ENCODE data around the gene MAML3.

The MAML3 gene

GRCh38 chr4:139876337-139876941 lies 277.5 kb downstream of the MAML3 start:
- H3K36me3 ChIP-seq (ENCODE audit: control insufficient read depth in 1 of 2, insufficient read depth in 2 of 2, low read depth in 1 of 2, low read length in 2 of 2): no peaks in the 10 kb centered on the region
- H3K4me3 ChIP-seq (ENCODE audit: insufficient read depth in 1 of 2, low read depth in 1 of 2, low read length in 2 of 2): no peak overlapping the region
- H2AK5ac ChIP-seq (ENCODE audit: low read length, severe bottlenecking): no peak overlapping the region
- H3K18ac ChIP-seq (ENCODE audit: low read depth in 1 of 2, low read length in 2 of 2): peak overlapping the region in 1 of 2 experiments; percentile 73
- H3K14ac ChIP-seq (ENCODE audit: low read length in 2 of 2): peak overlapping the region in 1 of 2 experiments; percentile 91
- no peak overlapping the region for H3K9ac ChIP-seq (ENCODE audit: low read length)
- no peak overlapping the region for H3K4ac ChIP-seq (ENCODE audit: low read depth in 1 of 2, low read length in 2 of 2)
- no peaks in the 10 kb centered on the region for H3K9me3 ChIP-seq (ENCODE audit: control insufficient read depth, low read length)
- no peaks in the 10 kb centered on the region for H3K4me1 ChIP-seq (ENCODE audit: control insufficient read depth, insufficient read depth, low read depth, low read length)
- H2BK12ac ChIP-seq (ENCODE audit: low read length in 2 of 2): peak overlapping the region in 1 of 2 experiments; percentile 39
- peaks cover 16% of the 10 kb centered on the region for H3K79me1 ChIP-seq (replicated peaks; ENCODE audit: low read length, poor library complexity, severe bottlenecking)
- no peak overlapping the region for H2BK15ac ChIP-seq (ENCODE audit: low read depth, poor library complexity, severe bottlenecking)
- no peak overlapping the region for H3K27ac ChIP-seq (ENCODE audit: low read length, poor library complexity, severe bottlenecking)
- H3K27me3 ChIP-seq (ENCODE audit: control insufficient read depth in 1 of 2, insufficient read depth in 1 of 2, low read length in 2 of 2): no peaks in the 10 kb centered on the region
- H2AFZ ChIP-seq (ENCODE audit: low read depth, low read length): no peak overlapping the region
- H3K23ac ChIP-seq (ENCODE audit: low read length in 2 of 2): no peak overlapping the region
- 87% methylated on average over 5 of the region's 5 CpGs for WGBS
- no peak overlapping the region for H3K4me2 ChIP-seq (ENCODE audit: low read length, poor library complexity, severe bottlenecking)
- DNase-seq: no peak
- H4K91ac ChIP-seq (ENCODE audit: low read length): no peak overlapping the region
- no peak overlapping the region for H2BK5ac ChIP-seq (ENCODE audit: low read depth, low read length, poor library complexity, severe bottlenecking)
- no peak overlapping the region for H2BK120ac ChIP-seq (ENCODE audit: low read depth, low read length)
- no peak overlapping the region for H4K8ac ChIP-seq (ENCODE audit: low read length)

- Histone ChIP-seq H2AFZ (ENCODE audit: low read depth, low read length) (no peak overlapping the region), H3K79me1 (replicated peaks; ENCODE audit: low read length, poor library complexity, severe bottlenecking) (peaks cover 13% of the 10 kb centered on the region), H3K27ac (ENCODE audit: low read length, poor library complexity, severe bottlenecking) (no peak overlapping the region), H2BK15ac (ENCODE audit: low read depth, poor library complexity, severe bottlenecking) (no peak overlapping the region), H3K4me3 (ENCODE audit: insufficient read depth in 1 of 2, low read depth in 1 of 2, low read length in 2 of 2) (no peak overlapping the region), H3K36me3 (ENCODE audit: control insufficient read depth in 1 of 2, insufficient read depth in 2 of 2, low read depth in 1 of 2, low read length in 2 of 2) (no peaks in the 10 kb centered on the region), H4K8ac (ENCODE audit: low read length) (no peak overlapping the region), H3K23ac (ENCODE audit: low read length in 2 of 2) (no peak overlapping the region), H2BK12ac (ENCODE audit: low read length in 2 of 2) (no peak overlapping the region), H2BK5ac (ENCODE audit: low read depth, low read length, poor library complexity, severe bottlenecking) (no peak overlapping the region), H3K14ac (ENCODE audit: low read length in 2 of 2) (no peak overlapping the region), H3K4me2 (ENCODE audit: low read length, poor library complexity, severe bottlenecking) (no peak overlapping the region), H2BK120ac (ENCODE audit: low read depth, low read length) (no peak overlapping the region), H3K9ac (ENCODE audit: low read length) (no peak overlapping the region), H3K4me1 (ENCODE audit: control insufficient read depth, insufficient read depth, low read depth, low read length) (no peaks in the 10 kb centered on the region), H3K27me3 (ENCODE audit: control insufficient read depth in 1 of 2, insufficient read depth in 1 of 2, low read length in 2 of 2) (no peaks in the 10 kb centered on the region), H4K91ac (ENCODE audit: low read length) (no peak overlapping the region), H3K4ac (ENCODE audit: low read depth in 1 of 2, low read length in 2 of 2) (no peak overlapping the region), H2AK5ac (ENCODE audit: low read length, severe bottlenecking) (no peak overlapping the region), H3K18ac (ENCODE audit: low read depth in 1 of 2, low read length in 2 of 2) (no peak overlapping the region), H3K9me3 (ENCODE audit: control insufficient read depth, low read length) (no peaks in the 10 kb centered on the region)
- 45% methylated on average over 4 of the region's 6 CpGs for WGBS
- DNase-seq: no peak
These were observed 278.6 kb downstream of the MAML3 start for GRCh38 chr4:139875411-139875825.

- Histone ChIP-seq H3K14ac (ENCODE audit: low read length in 2 of 2) (no peak overlapping the region), H3K9ac (ENCODE audit: low read length) (no peak overlapping the region), H3K4me1 (ENCODE audit: control insufficient read depth, insufficient read depth, low read depth, low read length) (no peaks in the 10 kb centered on the region), H2BK120ac (ENCODE audit: low read depth, low read length) (peak overlapping the region; percentile 61), H3K4me3 (ENCODE audit: insufficient read depth in 1 of 2, low read depth in 1 of 2, low read length in 2 of 2) (no peak overlapping the region), H3K9me3 (ENCODE audit: control insufficient read depth, low read length) (no peaks in the 10 kb centered on the region), H3K36me3 (ENCODE audit: control insufficient read depth in 1 of 2, insufficient read depth in 2 of 2, low read depth in 1 of 2, low read length in 2 of 2) (no peaks in the 10 kb centered on the region), H2BK12ac (ENCODE audit: low read length in 2 of 2) (peak overlapping the region in 1 of 2 experiments; percentile 95), H3K4ac (ENCODE audit: low read depth in 1 of 2, low read length in 2 of 2) (no peak overlapping the region), H3K27ac (ENCODE audit: low read length, poor library complexity, severe bottlenecking) (no peak overlapping the region), H2BK5ac (ENCODE audit: low read depth, low read length, poor library complexity, severe bottlenecking) (no peak overlapping the region), H2AK5ac (ENCODE audit: low read length, severe bottlenecking) (no peak overlapping the region), H4K91ac (ENCODE audit: low read length) (no peak overlapping the region), H3K27me3 (ENCODE audit: control insufficient read depth in 1 of 2, insufficient read depth in 1 of 2, low read length in 2 of 2) (no peaks in the 10 kb centered on the region), H2AFZ (ENCODE audit: low read depth, low read length) (no peak overlapping the region), H3K23ac (ENCODE audit: low read length in 2 of 2) (no peak overlapping the region), H3K4me2 (ENCODE audit: low read length, poor library complexity, severe bottlenecking) (no peak overlapping the region), H2BK15ac (ENCODE audit: low read depth, poor library complexity, severe bottlenecking) (peak overlapping the region; percentile 44), H3K79me1 (replicated peaks; ENCODE audit: low read length, poor library complexity, severe bottlenecking) (peaks cover 12% of the 10 kb centered on the region), H3K18ac (ENCODE audit: low read depth in 1 of 2, low read length in 2 of 2) (peak overlapping the region in 1 of 2 experiments; percentile 60), H4K8ac (ENCODE audit: low read length) (no peak overlapping the region)
- DNase-seq: no peak
- WGBS: 97% methylated on average over 4 of the region's 4 CpGs
These were observed 280.7 kb downstream of the MAML3 start for GRCh38 chr4:139873111-139873860.

GRCh38 chr4:139872274-139872673 lies 281.7 kb downstream of the MAML3 start:
- Histone ChIP-seq H2AFZ (ENCODE audit: low read depth, low read length) (no peak overlapping the region), H3K18ac (ENCODE audit: low read depth in 1 of 2, low read length in 2 of 2) (no peak overlapping the region), H3K79me1 (replicated peaks; ENCODE audit: low read length, poor library complexity, severe bottlenecking) (peaks cover 10% of the 10 kb centered on the region), H3K4me2 (ENCODE audit: low read length, poor library complexity, severe bottlenecking) (no peak overlapping the region), H2AK5ac (ENCODE audit: low read length, severe bottlenecking) (no peak overlapping the region), H2BK12ac (ENCODE audit: low read length in 2 of 2) (no peak overlapping the region), H3K14ac (ENCODE audit: low read length in 2 of 2) (no peak overlapping the region), H3K27me3 (ENCODE audit: control insufficient read depth in 1 of 2, insufficient read depth in 1 of 2, low read length in 2 of 2) (no peaks in the 10 kb centered on the region), H3K36me3 (ENCODE audit: control insufficient read depth in 1 of 2, insufficient read depth in 2 of 2, low read depth in 1 of 2, low read length in 2 of 2) (no peaks in the 10 kb centered on the region), H3K27ac (ENCODE audit: low read length, poor library complexity, severe bottlenecking) (peak overlapping the region; percentile 57), H3K4ac (ENCODE audit: low read depth in 1 of 2, low read length in 2 of 2) (no peak overlapping the region), H3K9ac (ENCODE audit: low read length) (peak overlapping the region; percentile 61), H2BK5ac (ENCODE audit: low read depth, low read length, poor library complexity, severe bottlenecking) (no peak overlapping the region), H2BK120ac (ENCODE audit: low read depth, low read length) (no peak overlapping the region), H3K23ac (ENCODE audit: low read length in 2 of 2) (no peak overlapping the region), H3K9me3 (ENCODE audit: control insufficient read depth, low read length) (no peaks in the 10 kb centered on the region), H3K4me1 (ENCODE audit: control insufficient read depth, insufficient read depth, low read depth, low read length) (no peaks in the 10 kb centered on the region), H4K91ac (ENCODE audit: low read length) (peak overlapping the region; percentile 29), H2BK15ac (ENCODE audit: low read depth, poor library complexity, severe bottlenecking) (no peak overlapping the region), H3K4me3 (ENCODE audit: insufficient read depth in 1 of 2, low read depth in 1 of 2, low read length in 2 of 2) (no peak overlapping the region), H4K8ac (ENCODE audit: low read length) (no peak overlapping the region)
- 21% methylated on average over 2 of the region's 2 CpGs for WGBS
- DNase-seq: peak; percentile 96

Measured in mesenchymal stem cell (in vitro differentiated cells and primary cell).